HG03066 (cell line): Measurements from ENCODE around the gene ATP8B4.

Experiments
- ATAC-seq: cut with Tn5 transposase; IDR thresholded peaks from one replicate; pipeline ENCODE4 v1.9.1; 2021; ENCODE audit warnings: low read depth; ENCODE audit not compliant: unreplicated experiment

ATP8B4 gene

GRCh38 chr15:49865925-49866757 lies 252.9 kb downstream of the ATP8B4 start:
- ATAC-seq, result no peak

DNA sequence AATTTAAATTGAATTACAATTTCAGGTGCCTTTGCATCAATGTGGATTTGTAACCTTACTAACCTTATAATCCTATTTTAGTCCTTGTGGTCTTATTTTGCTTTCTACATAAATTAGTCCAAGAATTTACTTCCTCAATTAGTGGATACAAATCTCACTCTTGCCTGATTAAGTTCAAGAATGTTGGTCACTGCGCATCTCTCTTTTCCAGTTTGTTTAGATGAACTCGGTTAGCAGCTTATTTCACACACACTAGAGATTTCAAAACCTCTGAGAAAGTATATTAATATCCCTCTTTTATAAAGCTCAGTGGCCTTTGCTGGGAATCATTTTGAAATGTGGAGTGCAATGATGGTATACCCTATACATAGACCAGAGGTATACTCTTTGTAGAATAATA lies 254.8 kb downstream of the ATP8B4 start:
- no peak for ATAC-seq

GRCh38 chr15:49863431-49864224 lies 255.4 kb downstream of the ATP8B4 start:
- ATAC-seq, result no peak

DNA sequence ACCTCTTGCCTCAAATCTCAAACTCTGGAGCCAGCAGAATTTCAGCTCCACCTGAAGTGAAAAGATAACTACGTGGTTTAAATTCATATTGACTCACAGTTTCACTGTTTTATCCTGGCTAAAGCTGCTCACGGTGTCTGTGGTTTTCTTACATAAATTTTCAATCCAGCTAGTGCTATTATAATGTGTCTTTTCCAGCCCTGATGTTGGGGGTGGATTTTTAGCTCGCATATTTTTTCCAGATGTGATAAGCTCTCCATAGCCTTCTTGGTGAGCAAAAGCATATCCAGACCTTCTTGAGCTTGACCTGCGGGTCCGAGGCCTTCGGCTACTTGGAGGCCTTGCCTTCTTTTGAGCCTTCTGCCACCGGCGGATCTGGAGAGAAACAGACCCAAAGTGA lies 258.9 kb downstream of the ATP8B4 start:
- no peak for ATAC-seq

DNA sequence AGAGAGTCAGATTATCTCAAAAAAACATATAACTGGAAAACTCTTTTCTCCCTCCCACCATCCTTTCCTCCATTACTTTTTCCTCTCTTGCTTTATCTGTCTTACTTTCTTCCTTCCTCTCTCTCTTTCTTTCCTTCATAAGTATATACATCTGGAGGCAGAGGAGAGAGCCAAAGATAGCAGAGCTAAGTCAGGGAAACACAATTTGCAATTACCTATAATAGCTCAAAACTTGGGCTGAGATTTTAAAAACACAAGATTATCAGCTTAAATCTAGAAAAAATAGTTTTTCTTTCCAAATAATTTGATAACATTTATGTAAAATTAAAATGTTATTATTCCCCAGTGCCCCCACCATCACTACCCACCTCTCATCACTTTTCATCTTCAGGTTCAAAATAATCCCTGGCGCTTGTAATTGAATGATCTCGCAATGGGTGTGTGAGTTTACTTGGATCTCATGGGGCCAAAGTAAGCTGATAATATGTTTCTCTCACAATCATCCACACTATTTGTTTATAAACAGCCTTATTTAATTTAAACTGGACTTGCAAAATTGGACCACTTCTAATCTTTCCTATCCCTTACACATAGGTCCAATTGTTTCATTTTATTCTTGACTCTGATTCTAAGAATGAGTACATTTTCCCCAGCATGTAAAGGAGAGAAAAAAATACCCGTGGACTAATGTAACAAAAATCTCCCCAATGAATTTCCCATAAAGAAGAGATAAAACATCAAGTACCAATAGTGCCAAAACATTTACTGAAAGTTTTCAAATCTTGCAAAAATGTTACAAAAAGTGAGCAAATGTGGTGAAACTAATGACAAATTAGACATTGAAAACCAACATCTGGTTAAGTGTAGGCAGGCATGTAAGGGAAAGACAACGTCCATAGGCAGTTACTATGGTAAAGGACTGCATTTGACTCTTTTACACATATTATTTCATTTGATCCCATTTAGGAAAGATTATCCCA lies 261.2 kb downstream of the ATP8B4 start:
- ATAC-seq, result no peak

- no peak for ATAC-seq
Observed at GRCh38 chr15:49855917-49856637, 263.0 kb downstream of the ATP8B4 start.

- ATAC-seq, result no peak
Observed at GRCh38 chr15:49852756-49853155, 266.3 kb downstream of the ATP8B4 start.

DNA sequence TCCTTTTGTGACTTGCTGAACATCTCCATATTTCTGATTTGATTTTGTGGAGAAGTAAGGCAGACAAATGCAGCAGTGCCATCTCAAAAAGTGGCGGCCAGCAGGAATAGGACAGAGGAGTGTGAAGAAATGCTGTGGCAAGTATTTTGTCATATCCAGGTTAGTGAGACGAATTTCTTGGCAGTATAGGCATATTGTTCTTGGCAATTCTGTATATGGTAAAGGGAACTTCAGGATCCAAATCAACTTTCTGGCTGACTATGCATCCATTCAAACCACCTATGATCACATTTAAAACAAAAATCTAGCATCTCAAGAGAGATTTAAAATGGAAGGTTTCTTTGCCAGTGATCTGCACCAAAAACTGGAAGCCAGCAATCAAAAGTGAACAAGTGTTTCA lies 270.2 kb downstream of the ATP8B4 start:
- no peak for ATAC-seq

GRCh38 chr15:49848282-49848724 lies 270.7 kb downstream of the ATP8B4 start:
- ATAC-seq, result no peak

DNA sequence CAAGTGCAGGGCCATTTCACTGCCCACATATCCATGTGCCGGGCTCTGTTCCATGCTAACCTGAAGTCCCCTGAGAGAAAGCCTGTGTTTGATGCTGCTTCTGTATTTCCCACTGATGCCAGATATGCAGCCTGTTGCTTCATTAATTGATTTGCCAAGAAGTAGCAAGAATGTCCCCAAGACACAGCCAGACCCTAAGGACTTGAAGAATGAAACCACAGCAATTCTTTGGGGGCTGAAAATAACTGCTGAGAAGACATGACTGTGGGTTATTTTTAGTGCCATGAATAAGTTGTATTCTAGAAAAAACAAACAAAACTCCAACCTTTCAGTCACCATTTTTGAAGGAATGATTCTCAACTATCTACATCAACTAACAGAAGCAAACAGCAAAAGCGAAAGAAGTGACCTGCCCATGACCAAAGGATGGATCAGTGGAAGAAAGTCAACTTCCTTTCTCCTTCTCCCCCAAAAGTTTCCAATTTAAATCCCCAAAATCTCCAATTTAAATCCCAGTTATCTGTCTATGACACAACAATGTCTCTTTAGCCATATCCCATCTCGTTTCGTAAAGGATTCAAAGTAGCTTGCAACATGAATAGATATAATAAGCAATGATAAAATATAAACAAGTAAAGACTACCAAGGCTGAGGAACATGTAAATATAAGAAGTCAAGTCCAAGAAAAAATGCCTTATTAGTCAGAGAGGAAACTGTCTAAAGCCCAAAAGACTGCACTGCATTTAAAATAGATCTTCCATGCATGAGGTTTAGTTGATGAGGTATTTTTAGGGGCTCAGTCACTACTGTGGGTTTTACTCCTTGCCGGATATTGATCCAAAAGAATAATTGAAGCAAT lies 271.4 kb downstream of the ATP8B4 start:
- ATAC-seq, result no peak

DNA sequence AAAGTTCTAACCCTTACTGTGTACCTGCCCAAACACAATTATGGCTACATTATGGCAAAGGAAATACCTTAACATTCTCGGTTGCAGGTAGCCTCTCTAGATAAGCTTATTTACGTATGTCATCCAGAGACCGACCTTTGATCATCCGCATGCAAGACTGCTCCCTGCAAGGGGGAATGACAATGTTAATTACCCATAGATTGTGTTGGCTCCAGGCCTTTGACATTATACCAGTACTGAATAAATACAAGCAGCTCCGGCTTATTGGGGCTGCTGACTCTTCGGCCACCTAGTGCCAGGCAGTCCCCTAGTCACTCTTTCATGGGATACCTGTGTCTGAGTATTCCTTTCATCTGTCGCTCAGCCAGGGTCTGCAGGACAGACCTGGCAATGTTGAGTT lies 274.6 kb downstream of the ATP8B4 start:
- ATAC-seq, result no peak

DNA sequence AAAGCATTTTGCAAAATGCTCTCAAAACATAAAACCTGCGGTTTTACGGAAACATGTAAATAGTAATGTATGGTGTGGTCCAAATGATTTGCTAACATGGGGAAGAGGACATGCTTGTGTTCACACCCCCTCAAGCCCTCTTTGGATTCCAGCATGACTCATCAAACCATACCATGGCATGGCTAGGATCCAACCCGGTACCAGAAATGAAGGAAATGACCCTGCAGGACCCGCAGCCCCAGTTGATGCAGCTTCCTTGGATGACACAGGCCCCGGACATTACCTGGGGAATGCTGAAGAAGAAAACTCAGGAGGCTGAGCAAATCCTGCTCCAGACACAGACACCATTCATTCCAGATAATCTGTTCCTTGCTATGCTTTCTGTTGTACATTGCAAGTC lies 275.3 kb downstream of the ATP8B4 start:
- no peak for ATAC-seq

DNA sequence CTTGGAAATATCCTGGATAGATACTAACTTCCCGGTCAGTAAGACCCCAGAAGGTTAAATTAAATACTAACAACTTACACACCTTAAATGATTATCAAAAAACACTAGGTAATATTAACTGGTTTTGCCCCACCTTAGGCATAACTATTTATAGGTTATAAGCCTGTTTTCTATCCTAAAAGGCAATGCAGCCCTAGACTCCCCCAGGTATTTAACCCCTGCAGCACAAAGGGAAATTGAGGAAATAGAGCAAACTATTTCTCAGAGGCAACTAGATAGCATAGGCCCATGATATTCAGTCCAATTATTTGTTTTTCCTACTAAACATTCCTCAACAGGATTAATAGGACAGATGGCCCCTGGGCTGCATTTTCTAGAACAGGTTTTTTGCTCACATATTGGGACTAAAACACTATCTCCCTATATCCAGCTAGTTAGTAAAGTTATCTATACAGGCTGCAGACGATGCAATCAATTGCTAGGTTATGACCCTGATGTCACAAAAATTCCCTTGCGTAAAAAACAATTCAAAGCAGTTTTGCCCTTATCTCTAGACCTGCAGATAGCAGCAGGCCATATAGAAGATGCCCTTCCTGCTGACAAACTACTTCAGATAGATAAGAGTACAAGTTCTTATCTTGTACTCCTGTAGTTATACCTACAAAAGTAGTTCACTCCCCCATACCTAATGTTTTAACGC lies 276.9 kb downstream of the ATP8B4 start:
- no peak for ATAC-seq

- ATAC-seq, result no peak
Observed at GRCh38 chr15:49832511-49832910, 286.5 kb downstream of the ATP8B4 start.

GRCh38 chr15:49831206-49831965 lies 287.6 kb downstream of the ATP8B4 start:
- ATAC-seq, result no peak

GRCh38 chr15:49830391-49830790 lies 288.6 kb downstream of the ATP8B4 start:
- ATAC-seq, result no peak

GRCh38 chr15:49827311-49827710 lies 291.7 kb downstream of the ATP8B4 start:
- no peak for ATAC-seq
